Measurements from ENCODE around the gene ITSN2.
A peak's percentile ranks its signal among the peaks of the same experiment; 100 is the strongest.
"Not testable (repeated sequence)": the region's sequence is repeated elsewhere in the genome, so short reads cannot be mapped to it uniquely, and the experiment has no call there.

ITSN2 gene
- total RNA-seq: 105 to 227 (median 175) reads per million in 17 experiments

DNA sequence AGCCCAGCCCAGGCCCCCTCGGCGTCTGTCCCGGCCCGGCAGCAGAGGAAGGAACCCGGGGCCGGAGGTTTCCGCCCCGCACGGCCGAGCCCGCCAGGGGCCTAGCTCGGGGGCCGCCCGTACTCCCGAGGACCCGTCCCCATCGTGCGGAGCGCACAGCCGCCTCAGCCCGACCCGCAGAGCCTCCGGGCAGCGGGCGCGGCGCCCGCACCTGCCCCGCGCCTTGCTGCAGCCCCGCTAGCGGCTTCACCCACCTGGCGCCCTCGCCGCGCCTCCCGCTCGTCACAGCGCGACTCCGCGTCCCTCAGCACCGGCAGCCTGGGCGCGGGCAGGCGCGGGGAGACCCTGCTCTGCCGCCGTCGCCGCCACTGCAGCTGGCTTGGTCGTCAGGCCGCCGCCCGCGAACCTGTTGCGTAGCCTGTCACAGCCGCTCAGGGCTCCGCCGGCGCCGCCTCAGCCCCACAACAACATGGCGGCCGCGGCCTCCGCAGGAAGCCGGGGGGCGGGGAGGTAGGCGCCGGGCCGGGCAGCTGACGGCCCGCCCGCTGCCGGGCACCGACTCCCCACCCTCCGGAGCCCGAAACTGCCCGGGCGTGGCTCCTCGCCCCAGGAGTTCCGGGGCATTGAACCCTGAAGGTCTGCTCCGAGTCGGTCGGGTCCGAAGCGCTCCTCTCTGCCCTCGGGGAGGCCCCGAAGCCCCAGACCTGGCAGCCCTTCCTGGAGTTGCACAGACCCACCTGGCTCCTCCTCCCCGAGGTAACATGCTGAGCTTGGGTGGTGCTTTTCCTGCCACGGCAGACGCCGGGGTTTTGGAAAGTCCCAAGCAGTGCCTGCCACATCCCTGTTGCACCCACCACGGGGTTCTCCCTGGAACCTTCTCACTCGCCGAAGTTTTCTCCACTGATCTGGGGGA, at the start of gene ITSN2:
Gene ITSN2, minus strand, starts transcription at position 487 of the 913 bp plus-strand sequence. CDS start 32,454 bp downstream, outside the sequence.
- DNase-seq: peak; percentile 88 to 95 (median 92)

DNA sequence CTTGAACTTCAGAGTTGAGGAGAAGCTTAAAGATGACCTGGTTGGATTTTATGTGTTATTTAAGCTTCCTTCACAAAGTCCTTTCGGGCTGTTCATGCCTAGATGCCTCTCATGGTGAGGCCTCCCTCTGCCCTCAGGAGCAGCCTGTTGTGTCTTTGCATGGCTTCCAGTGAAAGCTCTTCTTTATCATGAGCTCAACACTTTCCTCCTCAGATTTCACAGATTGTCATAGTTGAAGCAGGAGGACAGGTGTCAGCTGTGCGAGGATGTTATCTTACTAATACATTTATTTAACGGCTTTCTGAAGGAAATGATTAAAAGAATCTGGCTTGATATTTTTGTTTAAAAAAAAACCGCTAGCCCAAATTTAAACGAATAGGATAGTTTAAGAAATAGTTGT, 48.8 kb upstream of the ITSN2 start:
- DNase-seq: no peak

DNA sequence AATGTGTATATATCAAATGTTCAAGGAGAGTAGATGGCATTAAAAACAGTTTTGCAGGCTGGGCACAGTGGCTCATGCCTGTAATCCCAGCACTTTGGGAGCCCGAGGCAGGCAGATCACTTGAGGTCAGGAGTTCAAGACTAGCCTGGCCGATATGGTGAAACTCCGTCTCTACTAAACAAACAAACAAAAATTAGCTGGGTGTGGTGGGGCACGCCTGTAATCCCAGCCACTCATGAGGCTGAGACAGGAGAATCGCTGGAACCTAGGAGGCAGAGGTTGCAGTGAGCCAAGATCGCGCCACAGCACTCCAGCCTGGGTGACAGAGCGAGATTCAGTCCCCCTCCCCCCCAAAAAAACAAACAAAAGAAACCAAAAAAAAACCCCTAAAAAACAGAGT, 48.4 kb upstream of the ITSN2 start:
- DNase-seq: not testable (repeated sequence)

DNA sequence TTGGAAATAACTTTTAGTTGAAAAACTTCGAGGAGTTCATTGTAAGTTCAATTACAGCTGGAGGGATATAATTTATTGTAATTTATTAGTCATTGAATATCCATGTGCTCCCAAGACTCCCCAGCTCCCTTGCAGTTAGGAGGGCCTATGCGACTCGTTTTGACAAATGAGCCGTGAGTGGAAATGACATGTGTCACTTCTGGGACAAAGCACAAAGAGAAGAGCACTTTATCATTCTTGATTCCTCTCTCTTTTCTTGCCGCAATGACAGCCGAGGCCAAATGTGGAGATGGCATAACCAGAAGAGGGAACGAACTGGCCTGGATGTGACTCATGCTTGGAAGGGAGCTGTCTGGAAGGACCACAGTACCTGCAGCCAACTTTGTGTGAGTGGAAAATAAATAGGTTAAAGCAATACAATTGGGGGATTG, 44.2 kb upstream of the ITSN2 start:
- peak in 2 of 4 experiments; percentile 9 to 18 for DNase-seq

DNA sequence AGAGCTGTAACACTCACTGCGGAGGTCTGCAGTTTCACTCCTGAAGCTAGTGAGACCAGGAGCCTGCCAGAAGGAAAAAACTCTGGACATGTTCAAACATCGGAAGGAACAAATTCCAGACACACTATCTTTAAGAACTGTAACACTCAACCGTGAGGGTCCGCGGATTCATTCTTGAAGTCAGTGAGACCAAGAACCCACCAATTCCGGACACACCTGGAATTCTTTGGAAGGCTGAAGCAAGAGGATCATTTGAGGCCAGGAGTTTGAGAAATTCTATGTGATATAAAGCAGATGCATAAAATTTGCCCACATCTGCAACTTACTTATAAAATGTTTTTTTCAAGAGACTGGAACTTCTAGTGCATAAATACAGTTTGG, 43.5 kb upstream of the ITSN2 start:
- no peak for DNase-seq

DNA sequence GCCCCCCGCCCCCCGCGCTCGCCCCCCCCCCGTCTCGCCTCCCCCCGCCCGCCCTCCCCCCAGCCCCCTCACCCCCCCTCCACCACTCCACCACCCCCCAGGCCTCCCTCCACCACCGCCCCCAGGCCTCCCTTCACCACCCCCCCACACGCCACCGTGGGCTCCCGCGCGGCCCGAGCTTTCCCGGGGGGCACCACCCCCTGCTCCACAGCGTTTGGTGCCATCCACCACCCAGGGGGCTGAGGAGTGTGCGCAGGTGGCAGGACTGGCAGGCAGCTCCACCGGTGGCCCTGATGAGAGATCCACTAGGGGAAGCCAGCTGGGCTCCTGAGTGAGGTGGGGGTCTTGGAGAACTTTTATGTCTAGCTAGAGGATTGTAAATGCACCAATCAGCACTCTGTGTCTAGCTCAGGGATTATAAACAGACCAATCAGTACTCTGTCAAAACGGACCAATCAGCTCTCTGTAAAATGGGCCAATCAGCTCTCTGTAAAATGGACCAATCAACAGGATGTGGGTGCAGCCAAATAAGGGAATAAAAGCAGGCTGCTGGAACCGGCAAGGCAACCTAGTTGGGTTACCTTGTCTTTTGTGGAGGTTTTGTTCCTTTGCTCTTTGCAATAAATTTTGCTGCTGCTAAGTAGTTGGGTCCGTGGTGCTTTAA, 43.0 kb upstream of the ITSN2 start:
- no peak for DNase-seq

DNA sequence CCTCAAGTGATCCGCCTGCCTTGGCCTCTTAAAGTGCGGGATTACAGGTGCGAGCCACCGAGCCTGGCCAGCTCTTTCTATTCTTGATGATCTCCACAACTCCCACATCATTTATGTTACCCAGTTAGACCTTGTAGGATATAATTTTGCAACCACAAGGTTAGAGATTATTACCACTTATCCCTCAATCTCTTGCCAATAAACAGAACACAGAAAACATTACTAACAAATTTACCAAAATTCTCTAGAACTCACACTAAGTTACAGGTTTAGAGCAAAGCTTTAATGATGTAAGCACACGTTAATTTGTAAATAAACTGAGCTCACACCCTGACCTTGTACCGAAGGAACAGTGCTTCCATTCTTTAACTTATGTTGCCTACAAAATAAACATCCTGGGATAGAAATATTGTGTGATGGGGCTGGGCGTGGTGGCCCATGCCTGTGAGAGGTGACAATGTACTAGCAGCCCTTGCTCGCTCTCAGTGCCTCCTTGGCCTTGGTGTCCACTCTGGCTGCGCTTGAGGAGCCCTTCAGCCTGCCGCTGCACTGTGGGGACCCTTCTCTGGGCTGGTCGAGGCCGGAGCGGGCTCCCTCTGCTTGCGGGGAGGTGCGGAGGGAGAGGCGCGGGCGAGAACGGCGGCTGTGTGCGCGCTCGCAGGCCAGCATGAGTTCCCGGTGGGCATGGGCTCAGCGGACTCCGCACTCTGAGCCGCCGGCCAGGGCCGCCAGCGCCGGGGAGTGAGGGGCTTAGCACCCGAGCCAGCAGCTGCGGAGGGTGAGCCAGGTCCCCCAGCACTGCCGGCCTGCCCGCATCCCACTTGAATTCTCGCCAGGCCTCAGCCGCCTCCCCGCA, 42.1 kb upstream of the ITSN2 start:
- DNase-seq: no peak

DNA sequence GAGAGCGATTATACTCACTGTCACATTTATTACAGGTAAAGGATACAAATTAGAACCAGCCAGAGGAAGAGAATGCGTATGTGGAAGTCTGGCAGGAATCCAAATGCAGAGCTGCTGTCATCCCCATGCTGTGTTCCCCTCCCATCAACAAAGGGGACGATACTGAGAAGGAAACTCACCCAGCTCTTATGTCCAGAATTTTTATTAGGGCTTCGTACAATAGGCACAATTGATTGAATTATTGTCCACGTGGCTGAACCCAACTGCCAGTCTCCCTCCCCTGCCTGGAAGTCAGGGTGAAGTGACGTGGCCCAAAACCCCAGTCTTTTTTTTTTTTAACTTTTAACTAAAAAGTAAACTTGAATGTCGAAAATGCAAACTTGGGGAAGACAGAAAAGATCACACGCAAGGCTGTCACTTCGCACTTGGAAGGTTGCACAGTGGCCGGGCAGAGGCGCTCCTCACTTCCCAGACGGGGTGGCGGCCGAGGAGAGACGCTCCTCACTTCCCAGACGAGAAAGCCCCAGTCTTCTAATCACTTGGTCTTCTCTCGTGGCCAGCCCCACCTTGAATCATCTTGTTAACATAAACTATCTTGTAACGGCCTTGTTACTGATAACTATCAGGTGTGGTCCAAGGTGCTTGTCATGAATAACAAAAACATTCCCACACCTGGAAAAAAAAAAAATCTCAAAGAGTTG, 40.0 kb upstream of the ITSN2 start:
- DNase-seq: no peak

DNA sequence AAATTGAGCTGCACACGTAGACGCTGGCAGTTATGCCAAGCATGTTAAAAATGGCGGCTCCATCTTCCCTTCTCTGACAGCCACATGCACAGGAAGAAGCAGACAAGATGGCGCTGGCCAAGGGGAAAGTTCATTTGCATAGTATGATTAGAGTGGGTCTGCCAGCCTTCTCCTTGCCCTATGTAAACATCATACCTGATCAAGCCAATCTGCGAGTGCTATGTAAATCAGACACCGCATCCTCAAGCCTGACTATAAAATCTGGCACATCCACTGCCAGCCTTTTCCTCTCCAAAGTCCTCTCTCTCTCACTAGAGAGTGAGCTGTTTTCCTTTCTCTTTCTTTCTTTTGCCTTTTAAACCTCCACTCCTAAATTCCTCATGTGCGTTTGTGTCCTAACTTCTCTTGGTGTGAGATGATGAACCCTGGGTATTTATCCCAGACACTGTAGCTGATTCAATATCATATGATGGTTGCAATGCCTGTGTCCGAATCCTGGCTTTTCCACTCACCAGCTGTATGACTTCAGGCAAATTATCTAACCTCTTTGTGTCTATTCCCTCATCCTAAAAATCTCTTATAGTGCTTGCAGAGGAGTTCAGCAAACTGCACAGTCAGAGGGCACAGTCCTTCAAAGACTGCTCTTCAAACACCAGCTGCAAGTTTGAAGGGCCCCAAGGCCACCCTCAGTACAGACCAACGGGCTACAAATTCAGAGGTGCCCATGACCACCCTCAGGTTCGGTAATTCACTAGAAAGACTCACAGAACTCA, 39.3 kb upstream of the ITSN2 start:
- DNase-seq: no peak

DNA sequence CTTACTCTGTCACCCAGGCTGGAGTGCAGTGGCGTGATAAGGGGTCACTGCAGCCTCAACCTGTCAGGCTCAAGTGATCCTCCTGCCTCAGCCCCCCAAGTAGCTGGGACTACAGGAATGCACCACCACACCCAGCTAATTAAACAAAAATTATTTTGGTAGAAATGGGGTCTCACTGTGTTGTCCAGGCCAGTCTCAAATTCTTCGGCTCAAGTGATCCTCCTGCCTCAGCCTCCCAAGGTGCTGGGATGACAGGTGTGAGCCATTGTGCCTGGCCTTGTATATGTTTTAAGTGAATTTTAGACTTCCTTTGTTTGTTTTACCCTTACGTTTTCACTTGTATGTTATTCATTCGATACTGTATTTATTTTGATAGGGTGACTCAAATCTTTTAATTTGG, 34.7 kb upstream of the ITSN2 start:
- no peak for DNase-seq

DNA sequence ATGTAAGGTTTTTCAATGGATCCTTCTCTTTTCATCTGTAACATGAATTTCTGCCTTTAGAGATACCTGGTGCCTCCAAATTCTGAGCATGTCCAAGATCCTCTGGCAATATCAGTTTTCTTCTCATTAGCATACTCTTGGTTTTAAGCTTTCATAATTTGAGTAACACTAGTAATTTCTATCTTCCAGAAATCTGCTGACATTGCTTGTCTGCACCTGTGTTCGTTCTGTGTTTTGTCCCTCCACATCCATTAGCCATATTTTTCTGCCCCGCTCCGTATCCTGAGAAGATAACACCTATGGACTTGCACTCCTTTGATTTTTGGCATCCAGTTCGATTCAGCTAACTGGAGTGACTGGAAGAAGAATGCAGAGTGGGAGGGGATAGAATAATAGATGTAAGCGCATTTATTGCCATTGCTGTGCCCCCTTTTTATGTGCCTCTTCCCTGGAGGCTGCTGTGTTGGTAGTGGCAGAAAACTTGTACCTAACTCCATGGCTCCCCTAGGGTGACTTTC, 32.3 kb upstream of the ITSN2 start:
- DNase-seq: no peak

DNA sequence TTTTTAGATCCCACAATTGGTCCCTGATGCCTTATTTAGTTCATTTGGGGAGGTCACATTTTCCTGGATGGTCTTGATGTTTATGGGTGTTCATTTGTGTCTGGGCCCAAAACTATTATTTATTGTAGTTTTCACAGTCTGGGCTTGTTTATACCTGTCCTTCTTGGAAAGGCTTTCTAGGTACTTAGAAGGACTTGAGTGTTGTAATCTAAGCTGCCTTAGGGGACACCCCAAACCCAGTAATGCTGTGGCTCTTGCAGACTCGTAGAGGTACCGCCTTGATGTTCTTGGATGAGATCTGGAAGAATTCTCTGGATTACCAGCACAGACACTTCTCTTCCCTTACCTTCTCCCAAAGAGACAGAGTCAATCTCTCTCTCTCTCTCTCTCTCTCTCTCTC, 25.0 kb upstream of the ITSN2 start:
- DNase-seq: no peak

DNA sequence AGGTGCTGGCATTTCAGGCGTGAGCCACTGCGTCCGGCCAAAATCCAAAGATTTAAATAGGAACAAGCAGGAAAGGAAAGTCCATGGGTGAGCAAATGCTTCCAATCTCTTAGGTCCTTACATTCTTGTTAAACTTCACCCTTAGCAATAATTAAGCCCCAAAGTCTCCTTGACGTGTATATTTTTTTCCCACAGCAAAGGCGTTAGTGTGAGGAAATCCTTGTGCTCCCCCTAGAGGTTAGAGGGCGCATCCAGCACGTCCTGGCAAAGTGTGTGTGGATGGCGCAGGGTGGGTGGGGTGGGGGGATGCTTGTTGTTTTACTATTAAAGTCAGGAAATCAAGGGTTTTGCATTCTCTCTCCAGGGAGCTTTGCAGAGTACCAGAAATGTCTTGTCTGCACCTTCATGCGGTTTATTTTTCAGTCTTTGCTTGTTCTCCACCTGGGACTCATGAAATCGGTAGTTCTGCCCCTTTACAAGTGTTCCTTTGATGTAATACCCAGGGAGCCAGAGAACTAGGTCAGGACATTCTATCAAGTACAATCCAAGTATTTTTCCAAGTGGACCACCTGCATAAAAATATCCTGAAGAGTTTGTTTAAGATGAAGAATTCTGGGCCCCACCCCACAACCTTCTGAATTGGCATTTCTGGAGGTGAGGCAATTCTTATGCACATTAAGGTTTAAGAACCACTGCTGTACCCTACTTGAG, 22.2 kb upstream of the ITSN2 start:
- DNase-seq: peak; percentile 72 to 86 (median 78)

DNA sequence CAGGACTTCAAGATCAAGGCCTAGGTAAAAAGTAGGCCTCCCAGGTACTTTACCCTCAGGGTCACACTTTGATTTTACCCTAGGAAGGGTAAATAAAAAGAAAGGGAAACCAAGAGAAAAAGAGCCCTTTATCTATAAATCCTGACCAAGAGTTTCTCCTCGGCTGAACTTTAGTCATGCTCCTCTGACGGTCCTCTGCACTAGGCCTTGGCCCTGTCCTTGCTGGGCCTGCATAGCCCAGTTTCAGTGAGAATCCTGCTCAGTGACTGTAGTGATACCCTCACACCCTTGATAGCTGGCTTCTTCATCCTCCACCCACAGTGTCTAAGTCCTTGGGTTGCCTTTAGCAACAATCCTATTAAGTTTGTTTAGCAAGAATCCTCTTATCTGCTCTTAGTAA, 20.5 kb upstream of the ITSN2 start:
- DNase-seq: no peak

DNA sequence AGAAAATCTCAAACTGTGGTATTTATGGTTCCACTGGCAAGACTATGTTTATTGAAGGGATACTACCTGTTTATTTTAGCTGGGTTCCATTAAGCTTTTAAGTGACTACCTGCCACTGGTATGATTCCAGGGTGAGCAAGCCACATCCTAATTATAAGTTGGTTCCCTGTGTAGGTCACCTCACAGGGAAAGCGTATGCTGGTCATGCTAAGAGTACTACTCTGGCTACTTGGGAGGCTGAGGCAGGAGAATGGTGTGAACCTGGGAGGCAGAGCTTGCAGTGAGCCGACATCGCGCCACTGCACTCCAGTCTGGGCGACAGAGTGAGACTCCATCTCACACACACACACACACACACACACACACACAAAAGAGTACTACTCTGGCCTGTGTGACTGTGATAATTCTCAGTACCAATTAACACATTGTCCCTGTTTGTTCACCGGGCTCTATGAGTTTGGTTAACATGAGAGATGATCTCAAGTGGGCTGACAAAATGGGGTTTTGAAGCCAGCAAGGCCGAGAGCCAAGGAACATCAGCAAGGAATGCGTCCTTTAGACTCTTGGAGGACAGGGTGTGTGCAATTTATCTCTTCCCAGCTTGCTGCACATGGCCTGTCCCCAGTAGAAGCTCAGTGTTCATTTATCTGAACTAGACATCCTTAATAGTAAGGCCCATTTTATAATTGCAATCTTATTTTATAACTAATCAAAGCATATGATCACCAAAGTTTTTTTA, 15.2 kb upstream of the ITSN2 start:
- no peak for DNase-seq

DNA sequence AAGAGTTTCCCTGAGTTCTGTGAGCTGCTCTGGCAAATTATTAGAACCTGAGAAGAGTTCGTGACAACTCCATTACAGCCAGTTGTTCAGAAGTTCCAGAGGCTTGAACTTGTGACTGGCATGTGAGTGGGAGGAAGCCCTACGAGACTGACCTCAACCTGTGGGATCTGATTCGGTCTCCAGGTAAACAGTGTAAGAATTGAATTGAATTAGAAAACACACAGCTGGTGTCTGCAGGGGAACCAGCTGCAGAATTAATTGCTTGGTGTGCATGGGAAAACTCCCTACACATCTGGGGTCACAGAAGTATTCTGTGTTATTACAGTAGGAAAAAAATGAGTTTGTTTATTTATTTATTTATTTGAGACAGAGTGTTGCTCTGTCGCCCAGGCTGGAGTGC, 14.0 kb upstream of the ITSN2 start:
- DNase-seq: no peak

DNA sequence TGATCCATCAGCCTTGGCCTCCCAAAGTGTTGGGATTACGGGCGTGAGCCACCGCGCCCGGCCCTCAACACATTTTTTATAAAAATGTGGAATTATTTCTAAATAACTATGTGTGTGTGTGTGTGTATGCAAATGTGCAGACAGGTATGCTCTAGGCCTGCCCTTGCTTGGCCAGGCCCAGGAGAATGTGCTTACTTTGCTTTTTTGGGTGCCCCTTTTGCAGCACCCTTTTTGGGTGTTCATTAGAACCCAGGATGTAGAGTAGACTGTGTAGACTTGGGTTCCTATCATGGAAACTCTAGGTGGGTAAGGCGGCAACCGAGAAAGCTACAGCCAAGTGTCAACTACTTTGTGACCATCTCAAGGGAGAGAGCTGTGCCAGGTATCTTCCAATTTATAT, 11.7 kb upstream of the ITSN2 start:
- DNase-seq: no peak

DNA sequence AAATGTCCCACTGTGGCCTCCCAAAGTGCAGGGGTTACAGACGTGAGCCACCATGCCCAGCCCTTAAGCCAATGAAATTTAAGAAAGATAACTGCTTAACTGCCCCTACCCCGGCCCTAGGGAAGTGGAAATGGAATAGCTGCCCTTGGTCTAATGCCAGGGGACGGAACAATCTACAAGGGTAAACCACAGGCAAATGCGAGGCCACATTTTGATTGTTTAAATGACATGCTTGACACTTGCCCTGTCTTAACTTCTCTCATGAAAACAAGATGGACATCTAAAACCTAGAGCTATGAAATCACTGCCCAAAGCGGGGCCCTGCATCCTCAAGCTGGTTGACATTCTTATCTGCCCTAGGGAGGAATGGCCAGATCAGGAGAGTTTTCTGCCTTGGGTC, 5.5 kb upstream of the ITSN2 start:
- no peak for DNase-seq

DNA sequence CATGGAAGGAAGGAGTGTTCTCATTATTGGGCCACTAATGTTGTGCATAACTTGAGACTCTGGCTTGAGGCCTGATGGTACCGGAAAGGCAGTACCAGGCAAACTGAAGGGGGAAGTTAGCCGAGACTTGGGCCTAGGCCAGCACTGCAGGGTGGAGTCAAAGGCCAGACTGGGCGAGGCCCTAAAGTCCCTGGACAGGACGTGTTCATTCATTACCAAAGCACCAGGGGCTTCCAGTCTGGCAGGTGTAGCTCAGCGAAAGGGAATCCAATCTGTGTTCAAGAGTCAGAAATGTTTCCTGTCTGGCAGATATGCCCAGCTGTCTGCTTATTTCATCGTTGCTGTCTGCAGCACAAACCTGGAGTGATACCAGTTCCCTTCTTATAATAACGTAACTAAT, 4.7 kb upstream of the ITSN2 start:
- peak; percentile 84 to 91 (median 90) for DNase-seq

DNA sequence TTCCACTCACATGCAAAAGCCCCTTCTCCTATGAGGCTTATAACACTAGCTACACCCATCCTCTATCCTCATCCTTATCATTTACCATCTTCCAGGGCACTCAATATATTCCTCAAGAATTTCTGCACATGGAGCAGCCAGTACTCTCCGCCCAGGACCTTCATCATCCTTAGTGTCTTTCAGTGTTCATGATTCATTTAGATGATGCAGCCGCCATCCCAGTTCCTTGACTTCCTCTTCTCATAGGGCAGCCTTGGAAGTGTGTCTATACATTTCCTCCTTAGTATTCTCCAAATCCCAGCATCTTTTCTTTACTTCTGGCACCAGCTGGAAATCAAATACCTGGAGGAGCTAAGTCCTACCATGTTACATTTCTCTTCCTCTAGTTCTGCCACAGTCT, 3.0 kb upstream of the ITSN2 start:
- peak; percentile 61 to 76 (median 72) for DNase-seq

All from suppressor macrophage (primary cell).